HG03139 (cell line): ENCODE data around the gene DEF6.

Experiments
- ATAC-seq: cut with Tn5 transposase; IDR thresholded peaks from one replicate; pipeline ENCODE4 v1.9.1; 2021; ENCODE audit not compliant: unreplicated experiment

The DEF6 gene

GRCh38 chr6:35297601-35298481, at the start of gene DEF6:
DEF6 (plus strand) TSS chr6:35297818; CDS start chr6:35297857, 39 bp downstream.
- peak; percentile 77 for ATAC-seq

GRCh38 chr6:35248300-35248699, 49.3 kb upstream of the DEF6 start:
- no peak for ATAC-seq

- no peak for ATAC-seq
Measured at GRCh38 chr6:35248965-35249364, 48.7 kb upstream of the DEF6 start.

GRCh38 chr6:35251949-35252348, 45.7 kb upstream of the DEF6 start:
- no peak for ATAC-seq

GRCh38 chr6:35253249-35253648, 44.4 kb upstream of the DEF6 start:
- ATAC-seq: no peak

- ATAC-seq: no peak
Measured at GRCh38 chr6:35258336-35258735, 39.3 kb upstream of the DEF6 start.

GRCh38 chr6:35258858-35259193, 38.8 kb upstream of the DEF6 start:
- ATAC-seq: peak; percentile 4

GRCh38 chr6:35259194-35259947, 38.2 kb upstream of the DEF6 start, which contains the start of gene ZNF76:
ZNF76 (plus strand) TSS chr6:35259735; CDS start chr6:35281152, 21,417 bp downstream.
- peak; percentile 81 for ATAC-seq

- peak; percentile 36 for ATAC-seq
Measured at GRCh38 chr6:35259948-35260590, 37.5 kb upstream of the DEF6 start.

- ATAC-seq: no peak
Measured at GRCh38 chr6:35260591-35261570, 36.7 kb upstream of the DEF6 start.

- no peak for ATAC-seq
Measured at GRCh38 chr6:35262596-35262995, 35.0 kb upstream of the DEF6 start.

GRCh38 chr6:35264550-35265274, 32.9 kb upstream of the DEF6 start:
- ATAC-seq: no peak

- no peak for ATAC-seq
Measured at GRCh38 chr6:35265523-35265922, 32.1 kb upstream of the DEF6 start.

- no peak for ATAC-seq
Measured at GRCh38 chr6:35267446-35267845, 30.2 kb upstream of the DEF6 start.

- no peak for ATAC-seq
Measured at GRCh38 chr6:35267897-35268296, 29.7 kb upstream of the DEF6 start.

- no peak for ATAC-seq
Measured at GRCh38 chr6:35272005-35272404, 25.6 kb upstream of the DEF6 start.

GRCh38 chr6:35273822-35274559, 23.6 kb upstream of the DEF6 start:
- no peak for ATAC-seq

- ATAC-seq: no peak
Measured at GRCh38 chr6:35275744-35276260, 21.8 kb upstream of the DEF6 start.

- no peak for ATAC-seq
Measured at GRCh38 chr6:35278708-35279107, 18.9 kb upstream of the DEF6 start.
